Sigmoid colon (tissue), 7 donors: Measurements from ENCODE around the gene TKT. TPM values are rescaled to one million over a fixed set of nuclear protein-coding genes. Genes with fewer than 3 reads are reported as not detected.

Experiments used
- DNase-seq: peaks from one replicate; pipeline ENCODE4 v3.0.0-alpha.2; 2019
- H3K27ac ChIP-seq, 4 donors: fragments of 200-600 bp; sonication (generic); one replicate each; pipeline ENCODE4 v1.5.1; 2016 to 2019; ENCODE audit warnings: mild to moderate bottlenecking in 1 of 4
- H3K27me3 ChIP-seq, 3 donors: fragments of 200-600 bp; sonication (generic); one replicate each; pipeline ENCODE4 v1.5.1; 2019; ENCODE audit warnings: mild to moderate bottlenecking in 1 of 3
- H3K36me3 ChIP-seq, 4 donors: fragments of 200-600 bp; sonication (generic); one replicate each; pipeline ENCODE4 v1.5.1; 2016 to 2019
- H3K4me1 ChIP-seq, 4 donors: fragments of 200-600 bp; sonication (generic); one replicate each; pipeline ENCODE4 v1.5.1; 2017 to 2019
- H3K4me3 ChIP-seq, 4 donors: fragments of 200-600 bp; sonication (generic); one replicate each; pipeline ENCODE4 v1.5.1; 2017 to 2019; ENCODE audit warnings: mild to moderate bottlenecking in 2 of 4, moderate library complexity in 1 of 4
- H3K9me3 ChIP-seq, 4 donors: fragments of 200-600 bp in 3 of 4; sonication (generic) in 3 of 4; one replicate each; pipeline versions ENCODE4 v1.5.1 to v1.6.1; 2013 to 2019
- CTCF ChIP-seq, 4 experiments: fragments of 450-650 bp in 3 of 4; fragments of 200-600 bp in 1 of 4; IDR thresholded peaks; one replicate each; pipeline ENCODE4 v1.5.1; 2016 to 2019; ENCODE audit warnings: antibody characterized with exemption in 4 of 4, mild to moderate bottlenecking in 3 of 4, moderate library complexity in 2 of 4
- EP300 ChIP-seq, 4 donors: sonication (generic); formaldehyde crosslinking; IDR thresholded peaks; one replicate each; pipeline ENCODE4 v1.6.1; 2017; ENCODE audit warnings: antibody characterized with exemption in 4 of 4
- POLR2A ChIP-seq, 2 donors: fragments of 450-650 bp; IDR thresholded peaks; one replicate each; pipeline ENCODE4 v1.6.1; 2016; ENCODE audit warnings: antibody characterized with exemption in 2 of 2, mild to moderate bottlenecking in 2 of 2, moderate library complexity in 2 of 2
- POLR2AphosphoS5 ChIP-seq, 4 donors: sonication (generic); formaldehyde crosslinking; IDR thresholded peaks; one replicate each; pipeline ENCODE4 v1.6.1; 2017; ENCODE audit warnings: antibody characterized with exemption in 4 of 4
- WGBS, 2 donors: extraction: QIAGEN DNeasy Blood & Tissue Kit; methylation state at CpG; one replicate each; pipeline ENCODE4 v1.1.7; 2013; 5-methylcytosine and 5-hydroxymethylcytosine counted together
- intact Hi-C: fragments of 100-400 bp; cut with DNase I; formaldehyde crosslinking; loops from one replicate; pipeline ENCODE4 v1.15.1; 2023
- polyA plus RNA-seq, 3 donors: library from polyadenylated mRNA; stranded (reverse); fragments of 200-250 nt; gene quantifications; one replicate each; pipeline ENCODE4 v1.2.3, GENCODE V29; 2013
- total RNA-seq, 4 donors: library from RNA; depleted of rRNA; stranded (reverse); fragments of >200 nt; gene quantifications; one replicate each; pipeline ENCODE4 v1.1.0, GENCODE V29; 2016
- donor health status: healthy with polysubstance abuse.
- donor health status: Bipolar disorder and iron deficiency.
- donor health status: healthy.

The TKT gene
- total and polyA plus RNA-seq, 7 donors = 88.9 to 305 (median 184) TPM

GRCh38 chr3:53224026-53224425 is 31.8 kb downstream of the TKT start:
- H3K9me3 ChIP-seq = no peaks in the 10 kb centered on the region
- peaks cover 42 to 67% (median 56%) of the 10 kb centered on the region in 4 donors for H3K36me3 ChIP-seq
- intact Hi-C loops = loop anchor here (5.0 to 10.0 kb wide), 3 partner anchors 78 to 488 kb away; partner anchors contain the start of gene DCP1A
- DNase-seq = no peak
- no peak overlapping the region for H3K4me3 ChIP-seq
- peaks cover 0 to 3% (median 0%) of the 10 kb centered on the region in 4 donors for H3K4me1 ChIP-seq
- H3K27ac ChIP-seq = no peak overlapping the region
- H3K27me3 ChIP-seq = no peaks in the 10 kb centered on the region
- 91 to 93% methylated on average over 5 of the region's 5 CpGs for WGBS, 2 donors
- TF ChIP-seq CTCF (IDR thresholded peaks at IDR 0.05) (no peak), EP300 (IDR thresholded peaks at IDR 0.05) (no peak), POLR2AphosphoS5 (IDR thresholded peaks at IDR 0.05) (no peak), POLR2A (IDR thresholded peaks at IDR 0.05) (no peak)

- Histone ChIP-seq H3K9me3 (no peaks in the 10 kb centered on the region), H3K36me3 (peaks cover 38 to 62% (median 52%) of the 10 kb centered on the region in 4 donors), H3K4me1 (peaks cover 0 to 3% (median 0%) of the 10 kb centered on the region in 4 donors), H3K27me3 (no peaks in the 10 kb centered on the region), H3K27ac (peak overlapping the region in 1 of 4 donors; percentile 18), H3K4me3 (no peak overlapping the region)
- DNase-seq = no peak
- no peak for TF ChIP-seq POLR2AphosphoS5 (IDR thresholded peaks at IDR 0.05)
- no peak for TF ChIP-seq EP300 (IDR thresholded peaks at IDR 0.05)
- no peak for TF ChIP-seq CTCF (IDR thresholded peaks at IDR 0.05)
- TF ChIP-seq POLR2A (IDR thresholded peaks at IDR 0.05) = no peak
- 91 to 93% methylated on average over 9 of the region's 9 CpGs for WGBS, 2 donors
- intact Hi-C loops = loop anchor here (5.0 to 10.0 kb wide), 3 partner anchors 79 to 489 kb away; partner anchors contain the start of gene DCP1A
These were observed 32.3 kb downstream of the TKT start for GRCh38 chr3:53223541-53223966.

- TF ChIP-seq EP300 (IDR thresholded peaks at IDR 0.05) (no peak), POLR2AphosphoS5 (IDR thresholded peaks at IDR 0.05) (no peak), CTCF (IDR thresholded peaks at IDR 0.05) (no peak), POLR2A (IDR thresholded peaks at IDR 0.05) (no peak)
- no peak overlapping the region for H3K4me3 ChIP-seq
- peaks cover 32 to 57% (median 46%) of the 10 kb centered on the region in 4 donors for H3K36me3 ChIP-seq
- H3K4me1 ChIP-seq = peaks cover 0 to 3% (median 0%) of the 10 kb centered on the region in 4 donors
- intact Hi-C loops = loop anchor here (5.0 to 10.0 kb wide), 3 partner anchors 79 to 489 kb away; partner anchors contain the start of gene DCP1A
- DNase-seq = no peak
- no peaks in the 10 kb centered on the region for H3K27me3 ChIP-seq
- H3K9me3 ChIP-seq = no peaks in the 10 kb centered on the region
- WGBS, 2 donors = 76 to 81% methylated on average over 7 of the region's 7 CpGs
- H3K27ac ChIP-seq = no peak overlapping the region
These were observed 32.8 kb downstream of the TKT start for GRCh38 chr3:53223025-53223424.

- no peak for DNase-seq
These were observed 33.5 kb downstream of the TKT start for GRCh38 chr3:53222183-53222901.

More at GRCh38 chr3:53222183-53222901, 33.5 kb downstream of the TKT start:
- H3K27me3 ChIP-seq = no peaks in the 10 kb centered on the region
- peaks cover 0 to 3% (median 0%) of the 10 kb centered on the region in 4 donors for H3K4me1 ChIP-seq
- H3K36me3 ChIP-seq = peaks cover 25 to 50% (median 40%) of the 10 kb centered on the region in 4 donors
- H3K27ac ChIP-seq = peak overlapping the region in 1 of 4 donors; percentile 4
- H3K9me3 ChIP-seq = no peaks in the 10 kb centered on the region
- H3K4me3 ChIP-seq = no peak overlapping the region
- TF ChIP-seq POLR2AphosphoS5 (IDR thresholded peaks at IDR 0.05) = peak in 1 of 4 donors; percentile 18
- TF ChIP-seq CTCF (IDR thresholded peaks at IDR 0.05) = no peak
- 81 to 88% methylated on average over 12 of the region's 12 CpGs for WGBS, 2 donors
- intact Hi-C loops = loop anchor here (5.0 to 10.0 kb wide), 3 partner anchors 80 to 490 kb away; partner anchors contain the start of gene DCP1A
